OCI-LY7 (cell line): Measurements from ENCODE around the gene ZNF804A. TPM values are rescaled to one million over a fixed set of nuclear protein-coding genes. Genes with fewer than 3 reads are reported as not detected.

ENCODE experiments used
- BruUV-seq: library from RNA; stranded (reverse); fragments of 400-500 nt; replicated peaks from 2 replicates; lab custom pipeline; 2021; lab: Mats Ljungman, UMichigan
- CTCF ChIA-PET: fragments of 300-600 bp; sonication (Branson Sonifier 250); formaldehyde crosslinking; loops from one replicate; lab custom pipeline; 2022; ENCODE audit warnings: antibody characterized with exemption; ENCODE audit not compliant: unreplicated experiment; lab: Charles Lee
- POLR2A ChIA-PET: fragments of 300-600 bp; sonication (Branson Sonifier 250); formaldehyde crosslinking; loops from one replicate; lab custom pipeline; 2022; ENCODE audit warnings: antibody characterized with exemption; lab: Charles Lee
- DNase-seq: peaks from one replicate; pipeline ENCODE4 v3.0.0-alpha.2; 2015; ENCODE audit warnings: low spot score
- H2AFZ ChIP-seq: fragments of 200-600 bp; sonication (generic), shearing (Covaris generic); 2 replicates; pipeline ENCODE4 v1.6.1; 2014; ENCODE audit warnings: mild to moderate bottlenecking, antibody characterized with exemption, low read length, moderate library complexity
- H3K27ac ChIP-seq: fragments of 200-600 bp; sonication (generic); 2 replicates; pipeline ENCODE4 v1.5.1; 2014; ENCODE audit warnings: mixed run types, low read depth, mild to moderate bottlenecking, moderate library complexity, low read length, inconsistent platforms; ENCODE audit not compliant: poor library complexity, severe bottlenecking
- H3K36me3 ChIP-seq: fragments of 200-600 bp; sonication (generic); 2 replicates; pipeline ENCODE4 v1.6.1; 2014; ENCODE audit warnings: mild to moderate bottlenecking, antibody characterized with exemption, low read length, moderate library complexity, mixed read lengths; ENCODE audit not compliant: insufficient read depth
- H3K4me1 ChIP-seq: fragments of 200-600 bp; sonication (generic); 2 replicates; pipeline ENCODE4 v1.5.1; 2014; ENCODE audit warnings: mild to moderate bottlenecking, low read length; ENCODE audit not compliant: insufficient read depth, poor library complexity, severe bottlenecking
- H3K4me2 ChIP-seq: fragments of 200-600 bp; sonication (generic); 2 replicates; pipeline ENCODE4 v1.6.1; 2014; ENCODE audit warnings: mild to moderate bottlenecking, low read length
- H3K4me3 ChIP-seq: fragments of 200-600 bp; sonication (generic); 2 replicates; pipeline ENCODE4 v1.5.1; 2014; ENCODE audit warnings: mild to moderate bottlenecking, low read depth, low read length; ENCODE audit not compliant: poor library complexity, severe bottlenecking
- H3K79me2 ChIP-seq: fragments of 200-600 bp; sonication (generic); 2 replicates; pipeline ENCODE4 v1.6.1; 2016; ENCODE audit warnings: low read depth, mild to moderate bottlenecking, low read length, moderate library complexity, mixed read lengths; ENCODE audit not compliant: insufficient read depth
- H3K9me2 ChIP-seq: fragments of 200-600 bp; sonication (generic); 2 replicates; pipeline ENCODE4 v1.6.1; 2016; ENCODE audit warnings: mild to moderate bottlenecking, low read length, mixed read lengths; ENCODE audit not compliant: insufficient read depth
- H3K9me3 ChIP-seq: fragments of 200-600 bp; sonication (generic); 2 replicates; pipeline ENCODE4 v1.6.1; 2014; ENCODE audit warnings: mild to moderate bottlenecking, mixed run types, low read length, mixed read lengths
- H4K20me1 ChIP-seq: fragments of 200-600 bp; sonication (generic); 2 replicates; pipeline ENCODE4 v1.6.1; 2014; ENCODE audit warnings: mild to moderate bottlenecking, antibody characterized with exemption, low read length, moderate library complexity, mixed read lengths; ENCODE audit not compliant: insufficient read depth
- CTCF ChIP-seq: fragments of 200-600 bp; sonication (generic); conservative IDR thresholded peaks from 2 replicates; pipeline ENCODE4 v1.5.1; 2014; ENCODE audit warnings: mild to moderate bottlenecking, antibody characterized with exemption, low read length, moderate library complexity, mixed read lengths
- EZH2phosphoT487 ChIP-seq: fragments of 200-600 bp; sonication (generic); IDR thresholded peaks from 2 replicates; pipeline ENCODE4 v1.6.1; 2018; ENCODE audit warnings: low read depth, borderline replicate concordance, mild to moderate bottlenecking, mixed run types, antibody characterized with exemption, low read length, moderate library complexity, mixed read lengths
- intact Hi-C: fragments of 100-400 bp; cut with micrococcal nuclease; formaldehyde crosslinking; loops from one replicate; pipeline ENCODE4 v1.10.0; 2022; ENCODE audit not compliant: unreplicated experiment
- total RNA-seq, 2 experiments: library from RNA; depleted of rRNA in 1 of 2; stranded (reverse); fragments of >200 nt in 1 of 2; shearing (Covaris generic) in 1 of 2; gene quantifications; 2 replicates each; pipeline ENCODE4 v1.2.3, GENCODE V29; 2014 to 2022

The ZNF804A gene
- total RNA-seq, 2 experiments from 2014 or later: 14.4 to 19.9 TPM

GRCh38 chr2:184908966-184909365, 310.6 kb downstream of the ZNF804A start:
- TF ChIP-seq CTCF (no peak), EZH2phosphoT487 (no peak)
- Histone ChIP-seq H3K36me3 (peaks cover 6% of the 10 kb centered on the region; the same call in 1 of the 2 replicates), H3K4me1 (no peaks in the 10 kb centered on the region), H3K9me2 (0 out of 2 replicates have a peak, but pooled peaks cover 3% of the 10 kb centered on the region), H3K4me2 (no peak overlapping the region), H3K9me3 (peaks cover 10% of the 10 kb centered on the region; the same call in 1 of the 2 replicates), H2AFZ (no peak overlapping the region), H3K4me3 (no peak overlapping the region), H4K20me1 (0 out of 2 replicates have a peak, but pooled peaks cover 5% of the 10 kb centered on the region), H3K27ac (no peak overlapping the region), H3K79me2 (peaks cover 12% of the 10 kb centered on the region; the same call in 1 of the 2 replicates)
- CTCF ChIA-PET: no interaction called here
- DNase-seq: no peak
- intact Hi-C loops: no loop called here
- POLR2A ChIA-PET: interaction anchor here (0.6 to 1.8 kb wide), 2 partner anchors 11 to 291 kb away, joined by 3 to 7 read pairs; no protein-coding TSS in a partner anchor
- BruUV-seq: no TSS peak

- intact Hi-C loops: no loop called here
- Histone ChIP-seq H3K4me2 (no peak overlapping the region), H3K36me3 (no peaks in the 10 kb centered on the region), H3K27ac (no peak overlapping the region), H2AFZ (no peak overlapping the region), H3K4me3 (no peak overlapping the region), H3K9me3 (peaks cover 9% of the 10 kb centered on the region; the same call in 1 of the 2 replicates), H3K4me1 (peaks cover 4% of the 10 kb centered on the region), H3K9me2 (no peaks in the 10 kb centered on the region), H4K20me1 (no peaks in the 10 kb centered on the region; the same call in 1 of the 2 replicates), H3K79me2 (peaks cover 30% of the 10 kb centered on the region)
- BruUV-seq: no TSS peak
- DNase-seq: no peak
- ChIA-PET POLR2A (interaction anchor here (0.6 kb wide), 1 partner anchor 313 kb away, joined by 3 read pairs; no protein-coding TSS in a partner anchor), CTCF (no interaction called here)
- no peak for TF ChIP-seq EZH2phosphoT487
- no peak for TF ChIP-seq CTCF
Measured at GRCh38 chr2:184920451-184920965, 322.2 kb downstream of the ZNF804A start.

- no peaks in the 10 kb centered on the region; the same call in 1 of the 2 replicates for H4K20me1 ChIP-seq
- peaks cover 17% of the 10 kb centered on the region; the same call in 1 of the 2 replicates for H3K9me3 ChIP-seq
- H3K4me1 ChIP-seq: peaks cover 4% of the 10 kb centered on the region
- no peak overlapping the region for H3K27ac ChIP-seq
- peaks cover 7% of the 10 kb centered on the region; the same call in 1 of the 2 replicates for H3K36me3 ChIP-seq
- BruUV-seq: no TSS peak
- ChIA-PET POLR2A (interaction anchor here (0.6 kb wide), 1 partner anchor 1506 kb away, joined by 3 read pairs; no protein-coding TSS in a partner anchor), CTCF (no interaction called here)
- intact Hi-C loops: no loop called here
- no peak overlapping the region for H3K4me3 ChIP-seq
- no peak for TF ChIP-seq CTCF
- no peak for TF ChIP-seq EZH2phosphoT487
- peaks cover 41% of the 10 kb centered on the region for H3K79me2 ChIP-seq
- no peak overlapping the region for H2AFZ ChIP-seq
- H3K4me2 ChIP-seq: no peak overlapping the region
- no peak for DNase-seq
- H3K9me2 ChIP-seq: no peaks in the 10 kb centered on the region
Measured at GRCh38 chr2:184921676-184922075, 323.3 kb downstream of the ZNF804A start.
